A204.1 (cell line): ENCODE measurements around the gene COL24A1.

Experiments used
- FAIRE-seq: peaks from 2 replicates; lab custom pipeline; 2012; peaks lifted over from hg19 to GRCh38; lab: Jason Lieb, UNC

Gene COL24A1

DNA sequence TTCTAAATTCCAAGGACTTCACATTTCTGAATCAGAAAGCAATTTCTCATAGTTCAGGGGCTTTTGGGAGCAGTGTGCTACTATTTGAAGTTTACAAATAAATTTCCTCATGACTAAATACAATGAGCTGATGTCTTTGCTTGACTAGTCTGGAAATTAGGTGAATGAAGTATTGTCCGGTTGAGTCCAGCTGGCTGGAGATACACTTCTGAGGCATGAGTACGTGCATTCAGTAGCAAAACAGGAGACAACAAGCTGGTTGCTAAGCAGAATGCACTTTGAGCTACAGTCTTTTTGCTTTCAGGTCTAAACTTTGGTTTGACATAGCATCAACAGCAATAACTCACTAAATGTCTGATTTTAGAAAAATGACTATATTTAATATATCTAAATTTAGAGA is 475.5 kb downstream of the COL24A1 start:
- FAIRE-seq, result no peak
